Amniotic epithelial cell (primary cell): Measurements from ENCODE around the gene CITED1.

Source experiments
- DNase-seq: peaks from one replicate; pipeline ENCODE4 v3.0.0-alpha.2; 2010; ENCODE audit warnings: low read depth

CITED1 gene

GRCh38 chrX:72308566-72309296 lies 3.0 kb upstream of the CITED1 start:
- DNase-seq: peak; percentile 63

- DNase-seq: no peak
Observed at GRCh38 chrX:72308209-72308565, 2.5 kb upstream of the CITED1 start.

GRCh38 chrX:72307646-72308051 lies 1.9 kb upstream of the CITED1 start:
- DNase-seq: no peak

GRCh38 chrX:72306851-72307645 lies 1.3 kb upstream of the CITED1 start:
- peak; percentile 66 for DNase-seq

GRCh38 chrX:72306085-72306801 lies 529 bp upstream of the CITED1 start:
- no peak for DNase-seq

GRCh38 chrX:72304877-72305276 lies 837 bp downstream of the CITED1 start:
- no peak for DNase-seq

GRCh38 chrX:72301781-72302180 lies 3.9 kb downstream of the CITED1 start:
- DNase-seq: no peak

- no peak for DNase-seq
Observed at GRCh38 chrX:72299891-72300630, 5.7 kb downstream of the CITED1 start.

GRCh38 chrX:72297953-72298730 lies 7.6 kb downstream of the CITED1 start:
- DNase-seq: peak; percentile 59

GRCh38 chrX:72296991-72297390 lies 8.7 kb downstream of the CITED1 start:
- DNase-seq: no peak

GRCh38 chrX:72295745-72296144 lies 10.0 kb downstream of the CITED1 start:
- DNase-seq: no peak

GRCh38 chrX:72294497-72294896 lies 11.2 kb downstream of the CITED1 start:
- no peak for DNase-seq

GRCh38 chrX:72282302-72282701 lies 23.4 kb downstream of the CITED1 start:
- no peak for DNase-seq

- DNase-seq: peak; percentile 52
Observed at GRCh38 chrX:72280321-72280845, 25.3 kb downstream of the CITED1 start.

GRCh38 chrX:72276478-72276953 lies 29.2 kb downstream of the CITED1 start:
- no peak for DNase-seq

GRCh38 chrX:72274526-72274925 lies 31.2 kb downstream of the CITED1 start:
- peak; percentile 34 for DNase-seq

GRCh38 chrX:72273718-72274117 lies 32.0 kb downstream of the CITED1 start:
- DNase-seq: no peak

- peak; percentile 63 for DNase-seq
Observed at GRCh38 chrX:72272868-72273267, 32.8 kb downstream of the CITED1 start.

- no peak for DNase-seq
Observed at GRCh38 chrX:72271812-72272211, 33.9 kb downstream of the CITED1 start.

GRCh38 chrX:72271091-72271788 lies 34.5 kb downstream of the CITED1 start:
- no peak for DNase-seq
